ENCODE data around the gene PDE1A.

DNA sequence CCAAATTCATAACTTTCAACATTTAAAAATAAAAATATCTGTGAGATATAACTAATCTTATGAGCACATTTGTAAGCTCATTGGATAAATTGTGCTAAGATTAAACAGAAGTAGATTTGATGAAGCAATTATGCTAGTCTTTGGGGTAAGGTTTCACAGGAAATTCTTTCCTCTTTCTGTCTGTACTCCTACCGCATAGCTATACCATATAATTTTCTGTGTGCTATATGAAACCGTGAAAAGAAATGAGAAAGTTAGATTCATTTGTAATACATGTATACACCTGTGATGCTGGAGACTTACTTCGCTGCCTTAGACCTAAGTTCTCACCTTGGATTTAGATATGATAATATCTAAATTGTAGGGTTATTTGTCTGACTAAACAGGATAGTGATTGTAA lies 256.5 kb downstream of the PDE1A start:
- TF ChIP-seq, protein P1, sequence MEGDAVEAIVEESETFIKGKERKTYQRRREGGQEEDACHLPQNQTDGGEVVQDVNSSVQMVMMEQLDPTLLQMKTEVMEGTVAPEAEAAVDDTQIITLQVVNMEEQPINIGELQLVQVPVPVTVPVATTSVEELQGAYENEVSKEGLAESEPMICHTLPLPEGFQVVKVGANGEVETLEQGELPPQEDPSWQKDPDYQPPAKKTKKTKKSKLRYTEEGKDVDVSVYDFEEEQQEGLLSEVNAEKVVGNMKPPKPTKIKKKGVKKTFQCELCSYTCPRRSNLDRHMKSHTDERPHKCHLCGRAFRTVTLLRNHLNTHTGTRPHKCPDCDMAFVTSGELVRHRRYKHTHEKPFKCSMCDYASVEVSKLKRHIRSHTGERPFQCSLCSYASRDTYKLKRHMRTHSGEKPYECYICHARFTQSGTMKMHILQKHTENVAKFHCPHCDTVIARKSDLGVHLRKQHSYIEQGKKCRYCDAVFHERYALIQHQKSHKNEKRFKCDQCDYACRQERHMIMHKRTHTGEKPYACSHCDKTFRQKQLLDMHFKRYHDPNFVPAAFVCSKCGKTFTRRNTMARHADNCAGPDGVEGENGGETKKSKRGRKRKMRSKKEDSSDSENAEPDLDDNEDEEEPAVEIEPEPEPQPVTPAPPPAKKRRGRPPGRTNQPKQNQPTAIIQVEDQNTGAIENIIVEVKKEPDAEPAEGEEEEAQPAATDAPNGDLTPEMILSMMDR (IDR thresholded peaks at IDR 0.05), result no peak
- no peak for TF ChIP-seq POLR2A (IDR thresholded peaks at IDR 0.05)

All from right lobe of liver (tissue), 4 donors.